ENCODE results near the gene CYSTM1. TPM values are rescaled to one million over a fixed set of nuclear protein-coding genes. Genes with fewer than 3 reads are reported as not detected.
A peak's percentile ranks its signal among the peaks of the same experiment; 100 is the strongest.

CYSTM1 gene
- total RNA-seq, 1 donor from 2014 or later: 17.2 TPM

GRCh38 chr5:140252470-140253126 lies 77.6 kb downstream of the CYSTM1 start:
- peaks cover 20% of the 10 kb centered on the region for H3K36me3 Mint-ChIP-seq (ENCODE audit: low read depth)
- H3K27ac Mint-ChIP-seq: peak overlapping the region; percentile 78
- H3K4me3 Mint-ChIP-seq: no peak overlapping the region
- H3K4me1 Mint-ChIP-seq (ENCODE audit: low read depth): peaks cover 48% of the 10 kb centered on the region
- intact Hi-C loops (cut with micrococcal nuclease): loop anchor here (5.0 to 10.0 kb wide), 2 partner anchors 302 to 385 kb away; partner anchors contain the start of genes SRA1 and TMCO6
- DNase-seq (ENCODE audit: low spot score): no peak
- no peaks in the 10 kb centered on the region for H3K9me3 Mint-ChIP-seq
- no peaks in the 10 kb centered on the region for H3K27me3 Mint-ChIP-seq (ENCODE audit: insufficient read depth)

GRCh38 chr5:140253985-140254384 lies 79.0 kb downstream of the CYSTM1 start:
- Mint-ChIP-seq H3K27me3 (ENCODE audit: insufficient read depth) (no peaks in the 10 kb centered on the region), H3K4me1 (ENCODE audit: low read depth) (peaks cover 45% of the 10 kb centered on the region), H3K9me3 (no peaks in the 10 kb centered on the region), H3K4me3 (no peak overlapping the region), H3K27ac (no peak overlapping the region), H3K36me3 (ENCODE audit: low read depth) (peaks cover 32% of the 10 kb centered on the region)
- intact Hi-C loops (cut with micrococcal nuclease): loop anchor here (5.0 to 10.0 kb wide), 2 partner anchors 301 to 383 kb away; partner anchors contain the start of genes SRA1 and TMCO6
- no peak for DNase-seq (ENCODE audit: low spot score)

GRCh38 chr5:140255460-140256157 lies 80.6 kb downstream of the CYSTM1 start:
- H3K27ac Mint-ChIP-seq: no peak overlapping the region
- peaks cover 35% of the 10 kb centered on the region for H3K36me3 Mint-ChIP-seq (ENCODE audit: low read depth)
- DNase-seq (ENCODE audit: low spot score): no peak
- no peaks in the 10 kb centered on the region for H3K27me3 Mint-ChIP-seq (ENCODE audit: insufficient read depth)
- H3K4me3 Mint-ChIP-seq: no peak overlapping the region
- H3K9me3 Mint-ChIP-seq: no peaks in the 10 kb centered on the region
- H3K4me1 Mint-ChIP-seq (ENCODE audit: low read depth): peaks cover 35% of the 10 kb centered on the region
- intact Hi-C loops (cut with micrococcal nuclease): loop anchor here (10.0 kb wide), 1 partner anchor 299 kb away; the partner anchor contains the start of gene SRA1

- H3K27me3 Mint-ChIP-seq (ENCODE audit: insufficient read depth): no peaks in the 10 kb centered on the region
- peaks cover 31% of the 10 kb centered on the region for H3K36me3 Mint-ChIP-seq (ENCODE audit: low read depth)
- no peak overlapping the region for H3K27ac Mint-ChIP-seq
- peaks cover 35% of the 10 kb centered on the region for H3K4me1 Mint-ChIP-seq (ENCODE audit: low read depth)
- H3K4me3 Mint-ChIP-seq: no peak overlapping the region
- H3K9me3 Mint-ChIP-seq: no peaks in the 10 kb centered on the region
- no peak for DNase-seq (ENCODE audit: low spot score)
- intact Hi-C loops (cut with micrococcal nuclease): loop anchor here (10.0 kb wide), 1 partner anchor 298 kb away; the partner anchor contains the start of gene SRA1
Measured at GRCh38 chr5:140256726-140257125, 81.7 kb downstream of the CYSTM1 start.

- H3K4me1 Mint-ChIP-seq (ENCODE audit: low read depth): peaks cover 24% of the 10 kb centered on the region
- intact Hi-C loops (cut with micrococcal nuclease): loop anchor here (10.0 kb wide), 1 partner anchor 297 kb away; the partner anchor contains the start of gene SRA1
Measured at GRCh38 chr5:140258016-140258415, 83.0 kb downstream of the CYSTM1 start.

GRCh38 chr5:140258873-140259272 lies 83.9 kb downstream of the CYSTM1 start:
- no peak for DNase-seq (ENCODE audit: low spot score)
- Mint-ChIP-seq H3K4me3 (peak overlapping the region; percentile 5), H3K9me3 (no peaks in the 10 kb centered on the region), H3K4me1 (ENCODE audit: low read depth) (peaks cover 16% of the 10 kb centered on the region), H3K27ac (peak overlapping the region; percentile 45), H3K27me3 (ENCODE audit: insufficient read depth) (no peaks in the 10 kb centered on the region), H3K36me3 (ENCODE audit: low read depth) (peaks cover 29% of the 10 kb centered on the region)
- intact Hi-C loops (cut with micrococcal nuclease): loop anchor here (10.0 kb wide), 1 partner anchor 296 kb away; the partner anchor contains the start of gene SRA1

More at GRCh38 chr5:140258016-140258415, 83.0 kb downstream of the CYSTM1 start:
- Mint-ChIP-seq H3K4me3 (peak overlapping the region; percentile 7), H3K27ac (peak overlapping the region; percentile 48), H3K27me3 (ENCODE audit: insufficient read depth) (no peaks in the 10 kb centered on the region), H3K36me3 (ENCODE audit: low read depth) (peaks cover 31% of the 10 kb centered on the region), H3K9me3 (no peaks in the 10 kb centered on the region)
- no peak for DNase-seq (ENCODE audit: low spot score)

GRCh38 chr5:140259500-140259899 lies 84.5 kb downstream of the CYSTM1 start:
- no peak for DNase-seq (ENCODE audit: low spot score)
- H3K4me3 Mint-ChIP-seq: peak overlapping the region; percentile 35
- intact Hi-C loops (cut with micrococcal nuclease): loop anchor here (10.0 kb wide), 1 partner anchor 295 kb away; the partner anchor contains the start of gene SRA1
- H3K27ac Mint-ChIP-seq: peak overlapping the region; percentile 46
- peaks cover 23% of the 10 kb centered on the region for H3K4me1 Mint-ChIP-seq (ENCODE audit: low read depth)
- H3K9me3 Mint-ChIP-seq: no peaks in the 10 kb centered on the region
- peaks cover 29% of the 10 kb centered on the region for H3K36me3 Mint-ChIP-seq (ENCODE audit: low read depth)
- no peaks in the 10 kb centered on the region for H3K27me3 Mint-ChIP-seq (ENCODE audit: insufficient read depth)

- Mint-ChIP-seq H3K27ac (no peak overlapping the region), H3K4me1 (ENCODE audit: low read depth) (peaks cover 26% of the 10 kb centered on the region), H3K4me3 (no peak overlapping the region), H3K27me3 (ENCODE audit: insufficient read depth) (no peaks in the 10 kb centered on the region), H3K9me3 (no peaks in the 10 kb centered on the region), H3K36me3 (ENCODE audit: low read depth) (peaks cover 29% of the 10 kb centered on the region)
- DNase-seq (ENCODE audit: low spot score): no peak
- intact Hi-C loops (cut with micrococcal nuclease): no loop called here
Measured at GRCh38 chr5:140260089-140260656, 85.2 kb downstream of the CYSTM1 start.

- no peak for DNase-seq (ENCODE audit: low spot score)
- H3K4me1 Mint-ChIP-seq (ENCODE audit: low read depth): peaks cover 40% of the 10 kb centered on the region
- intact Hi-C loops (cut with micrococcal nuclease): loop anchor here (1.0 kb wide), 1 partner anchor 10 kb away; no protein-coding TSS in a partner anchor
Measured at GRCh38 chr5:140261403-140262171, 86.6 kb downstream of the CYSTM1 start.

GRCh38 chr5:140262221-140262620 lies 87.2 kb downstream of the CYSTM1 start:
- Mint-ChIP-seq H3K27ac (no peak overlapping the region), H3K9me3 (no peaks in the 10 kb centered on the region), H3K36me3 (ENCODE audit: low read depth) (peaks cover 36% of the 10 kb centered on the region), H3K27me3 (ENCODE audit: insufficient read depth) (no peaks in the 10 kb centered on the region), H3K4me1 (ENCODE audit: low read depth) (peaks cover 47% of the 10 kb centered on the region), H3K4me3 (no peak overlapping the region)
- intact Hi-C loops (cut with micrococcal nuclease): no loop called here
- no peak for DNase-seq (ENCODE audit: low spot score)

More at GRCh38 chr5:140261403-140262171, 86.6 kb downstream of the CYSTM1 start:
- H3K36me3 Mint-ChIP-seq (ENCODE audit: low read depth): peaks cover 38% of the 10 kb centered on the region
- H3K4me3 Mint-ChIP-seq: no peak overlapping the region
- no peak overlapping the region for H3K27ac Mint-ChIP-seq
- H3K9me3 Mint-ChIP-seq: no peaks in the 10 kb centered on the region
- H3K27me3 Mint-ChIP-seq (ENCODE audit: insufficient read depth): no peaks in the 10 kb centered on the region

GRCh38 chr5:140262839-140263238 lies 87.9 kb downstream of the CYSTM1 start:
- H3K27me3 Mint-ChIP-seq (ENCODE audit: insufficient read depth): no peaks in the 10 kb centered on the region
- intact Hi-C loops (cut with micrococcal nuclease): no loop called here

GRCh38 chr5:140265845-140266244 lies 90.9 kb downstream of the CYSTM1 start:
- Mint-ChIP-seq H3K36me3 (ENCODE audit: low read depth) (peaks cover 26% of the 10 kb centered on the region), H3K27ac (peak overlapping the region; percentile 46), H3K4me3 (peak overlapping the region; percentile 50), H3K27me3 (ENCODE audit: insufficient read depth) (no peaks in the 10 kb centered on the region), H3K9me3 (no peaks in the 10 kb centered on the region), H3K4me1 (ENCODE audit: low read depth) (peaks cover 49% of the 10 kb centered on the region)
- intact Hi-C loops (cut with micrococcal nuclease): loop anchor here (1.0 kb wide), 1 partner anchor 15 kb away; no protein-coding TSS in a partner anchor
- DNase-seq (ENCODE audit: low spot score): no peak

More at GRCh38 chr5:140262839-140263238, 87.9 kb downstream of the CYSTM1 start:
- DNase-seq (ENCODE audit: low spot score): no peak
- Mint-ChIP-seq H3K9me3 (no peaks in the 10 kb centered on the region), H3K4me1 (ENCODE audit: low read depth) (peaks cover 53% of the 10 kb centered on the region), H3K4me3 (no peak overlapping the region), H3K27ac (no peak overlapping the region), H3K36me3 (ENCODE audit: low read depth) (peaks cover 34% of the 10 kb centered on the region)
